Loucy (cell line): ENCODE measurements around the gene NCKAP5.

Experiments used
- H2AFZ ChIP-seq: fragments of 200-600 bp; sonication (generic); 2 replicates; pipeline ENCODE4 v1.6.0; 2016; ENCODE audit warnings: antibody characterized with exemption, mild to moderate bottlenecking, low read length, moderate library complexity
- H3F3A ChIP-seq: fragments of 200-600 bp; 2 replicates; pipeline ENCODE4 v1.6.0; 2016; ENCODE audit warnings: antibody characterized with exemption, low read depth, mild to moderate bottlenecking
- H3K27me3 ChIP-seq: fragments of 200-600 bp; sonication (generic); 2 replicates; pipeline ENCODE4 v1.6.1; 2014; ENCODE audit warnings: low read length, mild to moderate bottlenecking; ENCODE audit not compliant: insufficient read depth, poor library complexity, severe bottlenecking
- H3K36me3 ChIP-seq: fragments of 200-600 bp; sonication (generic); 2 replicates; pipeline ENCODE4 v1.6.1; 2016; ENCODE audit warnings: low read length; ENCODE audit not compliant: insufficient read depth
- H3K4me1 ChIP-seq: fragments of 200-600 bp; sonication (generic); 2 replicates; pipeline ENCODE4 v1.5.1; 2014; ENCODE audit warnings: low read length, mild to moderate bottlenecking; ENCODE audit not compliant: insufficient read depth, poor library complexity, severe bottlenecking
- H3K4me2 ChIP-seq: fragments of 200-600 bp; sonication (generic); 2 replicates; pipeline ENCODE4 v1.6.0; 2014; ENCODE audit warnings: antibody characterized with exemption, low read length, low read depth, mild to moderate bottlenecking; ENCODE audit not compliant: poor library complexity, severe bottlenecking
- H3K4me3 ChIP-seq: fragments of 200-600 bp; sonication (generic); 2 replicates; pipeline ENCODE4 v1.5.1; 2014; ENCODE audit warnings: low read length, mild to moderate bottlenecking, mixed read lengths; ENCODE audit not compliant: poor library complexity, severe bottlenecking
- H3K79me2 ChIP-seq: fragments of 200-600 bp; sonication (generic); 2 replicates; pipeline ENCODE4 v1.6.1; 2014; ENCODE audit warnings: low read length; ENCODE audit not compliant: insufficient read depth
- H3K9ac ChIP-seq: fragments of 200-600 bp; sonication (generic); 2 replicates; pipeline ENCODE4 v1.6.0; 2014; ENCODE audit warnings: mild to moderate bottlenecking, low read depth, low read length, moderate library complexity; ENCODE audit not compliant: poor library complexity, severe bottlenecking
- H3K9me2 ChIP-seq: fragments of 200-600 bp; sonication (generic); replicated peaks from 2 replicates; pipeline ENCODE4 v1.6.1; 2016; ENCODE audit warnings: low read depth, low read length, mixed read lengths
- H3K9me3 ChIP-seq: fragments of 200-600 bp; sonication (generic); 2 replicates; pipeline ENCODE4 v1.6.1; 2014; ENCODE audit warnings: mild to moderate bottlenecking, antibody characterized with exemption, low read length, low read depth; ENCODE audit not compliant: insufficient read depth
- H4K20me1 ChIP-seq: fragments of 200-600 bp; sonication (generic); 2 replicates; pipeline ENCODE4 v1.6.0; 2014; ENCODE audit warnings: antibody characterized with exemption, low read length, mild to moderate bottlenecking; ENCODE audit not compliant: insufficient read depth, poor library complexity, severe bottlenecking
- EZH2phosphoT487 ChIP-seq: fragments of 200-600 bp; IDR thresholded peaks from 2 replicates; pipeline ENCODE4 v1.6.1; 2018; ENCODE audit warnings: antibody characterized with exemption, mild to moderate bottlenecking, moderate library complexity, borderline replicate concordance
- TF ChIP-seq, protein P1 (sequence below): fragments of 200-600 bp; sonication (generic); conservative IDR thresholded peaks from 2 replicates; pipeline ENCODE4 v1.5.1; 2014; ENCODE audit warnings: mild to moderate bottlenecking, antibody characterized with exemption, low read length

The NCKAP5 gene

DNA sequence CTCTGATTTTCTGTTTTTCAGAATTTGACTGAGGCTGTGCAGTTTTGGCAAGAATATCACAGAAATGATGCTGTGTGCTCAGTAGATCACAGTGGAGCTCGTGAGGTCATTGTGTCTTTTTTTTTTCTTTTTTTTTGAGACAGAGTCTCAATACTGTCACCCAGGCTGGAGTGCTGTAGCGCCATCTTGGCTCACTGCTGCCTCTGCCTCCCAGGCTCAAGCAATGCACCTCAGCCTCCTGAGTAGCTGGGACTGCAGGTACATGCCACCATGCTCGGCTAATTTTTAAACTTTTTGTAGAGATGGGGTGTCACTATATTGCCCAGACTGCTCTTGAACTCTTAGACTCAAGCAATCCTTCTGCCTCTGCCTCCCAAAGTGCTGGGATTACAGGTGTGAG lies 203.6 kb downstream of the NCKAP5 start:
- H3K4me2 ChIP-seq: no peak overlapping the region
- no peaks in the 10 kb centered on the region for H3K36me3 ChIP-seq
- no peaks in the 10 kb centered on the region for H3K4me1 ChIP-seq
- H3F3A ChIP-seq: no peaks in the 10 kb centered on the region
- H3K79me2 ChIP-seq: no peaks in the 10 kb centered on the region
- H4K20me1 ChIP-seq: no peaks in the 10 kb centered on the region
- H3K9me2 ChIP-seq: no peaks in the 10 kb centered on the region
- no peak overlapping the region for H2AFZ ChIP-seq
- no peak overlapping the region for H3K4me3 ChIP-seq
- no peaks in the 10 kb centered on the region for H3K9me3 ChIP-seq
- TF ChIP-seq, protein P1, sequence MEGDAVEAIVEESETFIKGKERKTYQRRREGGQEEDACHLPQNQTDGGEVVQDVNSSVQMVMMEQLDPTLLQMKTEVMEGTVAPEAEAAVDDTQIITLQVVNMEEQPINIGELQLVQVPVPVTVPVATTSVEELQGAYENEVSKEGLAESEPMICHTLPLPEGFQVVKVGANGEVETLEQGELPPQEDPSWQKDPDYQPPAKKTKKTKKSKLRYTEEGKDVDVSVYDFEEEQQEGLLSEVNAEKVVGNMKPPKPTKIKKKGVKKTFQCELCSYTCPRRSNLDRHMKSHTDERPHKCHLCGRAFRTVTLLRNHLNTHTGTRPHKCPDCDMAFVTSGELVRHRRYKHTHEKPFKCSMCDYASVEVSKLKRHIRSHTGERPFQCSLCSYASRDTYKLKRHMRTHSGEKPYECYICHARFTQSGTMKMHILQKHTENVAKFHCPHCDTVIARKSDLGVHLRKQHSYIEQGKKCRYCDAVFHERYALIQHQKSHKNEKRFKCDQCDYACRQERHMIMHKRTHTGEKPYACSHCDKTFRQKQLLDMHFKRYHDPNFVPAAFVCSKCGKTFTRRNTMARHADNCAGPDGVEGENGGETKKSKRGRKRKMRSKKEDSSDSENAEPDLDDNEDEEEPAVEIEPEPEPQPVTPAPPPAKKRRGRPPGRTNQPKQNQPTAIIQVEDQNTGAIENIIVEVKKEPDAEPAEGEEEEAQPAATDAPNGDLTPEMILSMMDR: no peak
- TF ChIP-seq EZH2phosphoT487: no peak
- no peaks in the 10 kb centered on the region for H3K27me3 ChIP-seq
- H3K9ac ChIP-seq: no peak overlapping the region

DNA sequence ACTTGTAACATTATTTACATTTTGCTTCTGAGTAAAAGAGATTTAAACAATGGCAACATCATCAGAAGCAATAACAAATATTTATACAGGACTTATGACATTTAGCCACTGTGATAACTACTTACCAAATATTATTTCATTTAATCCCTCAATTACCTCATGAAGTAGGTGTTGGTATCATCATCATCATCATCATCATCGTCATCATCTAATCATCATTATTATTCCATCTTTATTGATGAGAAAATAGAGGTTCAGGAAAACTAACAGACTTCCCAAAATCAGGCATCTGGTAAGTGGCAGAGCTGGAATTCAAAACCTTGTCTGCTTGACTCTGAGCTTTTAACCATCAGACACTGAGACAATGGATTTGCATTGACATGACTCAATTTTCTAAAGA lies 204.4 kb downstream of the NCKAP5 start:
- H3K4me2 ChIP-seq: no peak overlapping the region
- H3K27me3 ChIP-seq: no peaks in the 10 kb centered on the region
- H3K4me1 ChIP-seq: no peaks in the 10 kb centered on the region
- H3K36me3 ChIP-seq: no peaks in the 10 kb centered on the region
- H3K9me3 ChIP-seq: no peaks in the 10 kb centered on the region
- no peak overlapping the region for H3K9ac ChIP-seq
- H3F3A ChIP-seq: no peaks in the 10 kb centered on the region
- H4K20me1 ChIP-seq: no peaks in the 10 kb centered on the region
- H3K9me2 ChIP-seq: no peaks in the 10 kb centered on the region
- TF ChIP-seq, protein P1: no peak
- TF ChIP-seq EZH2phosphoT487: no peak
- no peak overlapping the region for H2AFZ ChIP-seq
- H3K79me2 ChIP-seq: no peaks in the 10 kb centered on the region
- no peak overlapping the region for H3K4me3 ChIP-seq

DNA sequence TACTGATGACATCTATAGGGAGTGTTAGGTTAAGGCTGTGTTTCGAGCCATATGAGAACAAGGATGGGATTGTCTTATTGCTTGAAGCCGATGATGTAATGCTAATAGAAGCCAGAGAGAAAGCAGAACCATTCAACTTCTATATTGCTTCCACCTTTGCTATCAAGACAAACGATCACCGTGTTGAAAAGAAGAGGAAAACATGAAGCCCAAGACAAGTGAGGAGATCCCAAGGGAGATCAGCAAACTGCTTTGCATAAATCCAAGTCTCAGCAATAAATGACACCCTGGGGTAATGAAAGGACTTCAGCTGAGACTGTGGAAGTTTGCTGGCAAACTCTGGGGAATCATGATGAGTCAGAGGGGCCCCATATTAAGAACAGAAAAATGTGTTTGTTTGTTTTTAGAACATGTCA lies 206.2 kb downstream of the NCKAP5 start:
- Histone ChIP-seq H3K79me2 (no peaks in the 10 kb centered on the region), H3K9me3 (no peaks in the 10 kb centered on the region), H3K9ac (no peak overlapping the region), H3K4me2 (no peak overlapping the region), H3K4me3 (no peak overlapping the region), H3K27me3 (no peaks in the 10 kb centered on the region), H3K4me1 (no peaks in the 10 kb centered on the region), H4K20me1 (no peaks in the 10 kb centered on the region), H3F3A (no peaks in the 10 kb centered on the region), H2AFZ (no peak overlapping the region), H3K36me3 (no peaks in the 10 kb centered on the region), H3K9me2 (no peaks in the 10 kb centered on the region)
- no peak for TF ChIP-seq EZH2phosphoT487
- TF ChIP-seq, protein P1: no peak
